ENCODE measurements around the gene TFDP2. TPM values are rescaled to one million over a fixed set of nuclear protein-coding genes. Genes with fewer than 3 reads are reported as not detected.

The TFDP2 gene
- total RNA-seq, 3 donors from 2014 or later (not counting 1 experiment from before 2014, with no cell fraction given): 134 to 154 (median 142) TPM

DNA sequence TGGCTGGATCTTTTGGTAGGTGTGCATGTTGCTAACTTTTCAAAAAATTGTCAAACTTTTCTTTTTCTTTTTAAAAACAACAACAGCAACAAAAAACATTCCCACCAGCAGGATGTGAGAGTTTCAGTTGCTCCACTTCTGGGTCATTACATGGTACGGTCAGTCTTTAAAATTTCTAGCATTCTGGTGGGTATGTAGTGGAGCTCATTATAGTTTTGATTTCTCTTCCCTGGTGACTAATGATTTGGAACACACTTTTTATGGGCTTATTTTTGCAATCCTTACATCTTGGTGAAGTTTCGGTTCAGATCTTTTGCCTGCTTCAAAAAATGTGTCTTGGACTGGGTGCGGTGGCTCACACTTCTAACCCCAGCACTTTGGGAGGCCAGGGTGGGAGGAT, 253.6 kb downstream of the TFDP2 start:
- Mint-ChIP-seq H3K27ac (no peak overlapping the region), H3K36me3 (no peaks in the 10 kb centered on the region), H3K4me1 (peaks cover 15 to 25% of the 10 kb centered on the region in 2 donors), H3K27me3 (ENCODE audit: low read depth in 2 of 2) (no peaks in the 10 kb centered on the region), H3K9me3 (no peaks in the 10 kb centered on the region), H3K4me3 (no peak overlapping the region)
- Histone ChIP-seq H3K36me3 (ENCODE audit: control insufficient read depth, insufficient read depth, low read length) (no peaks in the 10 kb centered on the region), H3K27ac (ENCODE audit: low read length) (no peak overlapping the region), H3K4me1 (ENCODE audit: control insufficient read depth, insufficient read depth, low read length) (no peaks in the 10 kb centered on the region), H3K9me3 (ENCODE audit: control insufficient read depth, insufficient read depth, low read length) (peaks cover 6% of the 10 kb centered on the region), H3K4me3 (ENCODE audit: low read length) (no peak overlapping the region), H3K27me3 (ENCODE audit: control insufficient read depth, insufficient read depth, low read length) (no peaks in the 10 kb centered on the region)
- TF ChIP-seq, protein P1, sequence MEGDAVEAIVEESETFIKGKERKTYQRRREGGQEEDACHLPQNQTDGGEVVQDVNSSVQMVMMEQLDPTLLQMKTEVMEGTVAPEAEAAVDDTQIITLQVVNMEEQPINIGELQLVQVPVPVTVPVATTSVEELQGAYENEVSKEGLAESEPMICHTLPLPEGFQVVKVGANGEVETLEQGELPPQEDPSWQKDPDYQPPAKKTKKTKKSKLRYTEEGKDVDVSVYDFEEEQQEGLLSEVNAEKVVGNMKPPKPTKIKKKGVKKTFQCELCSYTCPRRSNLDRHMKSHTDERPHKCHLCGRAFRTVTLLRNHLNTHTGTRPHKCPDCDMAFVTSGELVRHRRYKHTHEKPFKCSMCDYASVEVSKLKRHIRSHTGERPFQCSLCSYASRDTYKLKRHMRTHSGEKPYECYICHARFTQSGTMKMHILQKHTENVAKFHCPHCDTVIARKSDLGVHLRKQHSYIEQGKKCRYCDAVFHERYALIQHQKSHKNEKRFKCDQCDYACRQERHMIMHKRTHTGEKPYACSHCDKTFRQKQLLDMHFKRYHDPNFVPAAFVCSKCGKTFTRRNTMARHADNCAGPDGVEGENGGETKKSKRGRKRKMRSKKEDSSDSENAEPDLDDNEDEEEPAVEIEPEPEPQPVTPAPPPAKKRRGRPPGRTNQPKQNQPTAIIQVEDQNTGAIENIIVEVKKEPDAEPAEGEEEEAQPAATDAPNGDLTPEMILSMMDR (IDR thresholded peaks at IDR 0.05): no peak
- 97% methylated on average over 2 of the region's 3 CpGs for WGBS (ENCODE audit: insufficient coverage)
- ATAC-seq (no peak), DNase-seq (no peak)
- intact Hi-C loops (cut with micrococcal nuclease): no loop called here

DNA sequence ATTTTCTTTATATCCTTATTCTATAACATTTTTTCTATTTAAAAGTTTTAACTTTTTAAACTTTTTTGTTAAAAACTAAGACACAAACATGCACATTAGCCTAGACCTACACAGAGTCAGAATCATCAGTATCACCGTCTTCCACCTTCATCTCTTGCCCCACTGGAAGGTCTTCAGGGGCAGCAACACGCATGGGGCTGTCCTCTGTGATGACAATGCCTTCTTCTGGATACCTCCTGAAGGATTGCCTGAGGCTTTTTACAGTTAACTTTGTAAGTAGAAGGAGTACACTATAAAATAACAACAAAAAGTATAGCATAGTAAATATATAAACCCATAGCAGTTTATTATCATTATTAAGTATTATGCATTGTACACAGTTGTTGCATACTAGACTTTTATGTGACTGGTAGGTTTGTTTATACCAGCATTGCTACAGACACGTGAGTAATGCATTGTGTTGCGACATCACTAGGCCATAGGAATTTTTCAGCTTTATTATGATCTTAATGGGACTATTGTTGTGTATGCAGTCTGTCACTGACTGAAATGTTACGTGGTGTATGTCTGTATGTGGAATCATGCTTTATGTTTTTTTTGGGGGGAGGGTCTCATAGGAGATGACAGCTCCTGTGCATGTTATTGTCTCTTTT, 254.7 kb downstream of the TFDP2 start:
- no peak overlapping the region for H3K27ac ChIP-seq (ENCODE audit: low read length)
- TF ChIP-seq, protein P1 (IDR thresholded peaks at IDR 0.05): no peak
- no peaks in the 10 kb centered on the region for H3K27me3 Mint-ChIP-seq (ENCODE audit: low read depth in 2 of 2)
- no peaks in the 10 kb centered on the region for H3K9me3 Mint-ChIP-seq
- intact Hi-C loops (cut with micrococcal nuclease): no loop called here
- no peak overlapping the region for H3K4me3 ChIP-seq (ENCODE audit: low read length)
- H3K36me3 Mint-ChIP-seq: no peaks in the 10 kb centered on the region
- peaks cover under 1% of the 10 kb centered on the region for H3K9me3 ChIP-seq (ENCODE audit: control insufficient read depth, insufficient read depth, low read length)
- no peak overlapping the region for H3K4me3 Mint-ChIP-seq
- no peaks in the 10 kb centered on the region for H3K27me3 ChIP-seq (ENCODE audit: control insufficient read depth, insufficient read depth, low read length)
- no peak for DNase-seq
- ATAC-seq: no peak
- H3K36me3 ChIP-seq (ENCODE audit: control insufficient read depth, insufficient read depth, low read length): no peaks in the 10 kb centered on the region
- H3K4me1 Mint-ChIP-seq: peaks cover 15 to 21% of the 10 kb centered on the region in 2 donors
- H3K4me1 ChIP-seq (ENCODE audit: control insufficient read depth, insufficient read depth, low read length): no peaks in the 10 kb centered on the region
- 74% methylated on average over 4 of the region's 5 CpGs for WGBS (ENCODE audit: insufficient coverage)
- H3K27ac Mint-ChIP-seq: no peak overlapping the region

Other genes starting within 250 kb of the TFDP2 start
- gene GK5, start 76.0 kb upstream of the TFDP2 start, total RNA-seq: 100 to 1,000 TPM; 125 to 161 (median 145) TPM